Activated T-cell treated with anti-CD3 and anti-CD28 coated beads, Interleukin-2, amount 50 U/mL, for 72 hours (primary cell): ENCODE data around the gene PKP3. TPM values are rescaled to one million over a fixed set of nuclear protein-coding genes. Genes with fewer than 3 reads are reported as not detected.

Experiments used
- ATAC-seq, 2 donors: fragments of 150-1000 bp; cut with Tn5 transposase; replicated peaks in 1 of 2; 2 replicates each; pipeline ENCODE4 v1.10.0; 2021; ENCODE audit warnings: moderate library complexity in 2 of 2, mild to moderate bottlenecking in 1 of 2
- DNase-seq, 2 donors: peaks; one replicate each; pipeline ENCODE4 v3.0.0; 2021 to 2022; ENCODE audit warnings: mixed read lengths in 1 of 2
- H3K27ac Mint-ChIP-seq: one replicate; pipeline ENCODE4 v1.8.0; 2022; ENCODE audit warnings: mild to moderate bottlenecking, moderate library complexity, mixed read lengths
- H3K27me3 Mint-ChIP-seq: one replicate; pipeline ENCODE4 v1.8.0; 2022; ENCODE audit warnings: low read depth, mixed read lengths
- H3K36me3 Mint-ChIP-seq, 2 donors: one replicate each; pipeline ENCODE4 v1.8.0; 2022; ENCODE audit warnings: mixed read lengths in 2 of 2, mild to moderate bottlenecking in 1 of 2; ENCODE audit not compliant: insufficient read depth in 2 of 2
- H3K4me1 Mint-ChIP-seq: one replicate; pipeline ENCODE4 v1.8.0; 2022; ENCODE audit warnings: low read depth, mixed read lengths
- H3K4me3 Mint-ChIP-seq, 2 donors: one replicate each; pipeline ENCODE4 v1.8.0; 2022; ENCODE audit warnings: mild to moderate bottlenecking in 2 of 2, mixed read lengths in 2 of 2, moderate library complexity in 2 of 2
- H3K9me3 Mint-ChIP-seq, 2 donors: one replicate each; pipeline ENCODE4 v1.8.0; 2022; ENCODE audit warnings: mixed read lengths in 2 of 2
- total RNA-seq, 2 donors: library from RNA; stranded (reverse); gene quantifications; one replicate each; pipeline ENCODE4 v1.2.3, GENCODE V29; 2022

PKP3 gene
- total RNA-seq, 2 donors from 2014 or later = 0.16 to 1.2 TPM

GRCh38 chr11:368414-369335, 25.3 kb upstream of the PKP3 start:
- Mint-ChIP-seq H3K9me3 (no peaks in the 10 kb centered on the region), H3K4me1 (peaks cover 11% of the 10 kb centered on the region), H3K36me3 (peaks cover 2% of the 10 kb centered on the region in 2 donors), H3K4me3 (peak overlapping the region; percentile 81 to 83), H3K27me3 (peaks cover 34% of the 10 kb centered on the region), H3K27ac (no peak overlapping the region)
- no peak for ATAC-seq
- no peak for DNase-seq

DNA sequence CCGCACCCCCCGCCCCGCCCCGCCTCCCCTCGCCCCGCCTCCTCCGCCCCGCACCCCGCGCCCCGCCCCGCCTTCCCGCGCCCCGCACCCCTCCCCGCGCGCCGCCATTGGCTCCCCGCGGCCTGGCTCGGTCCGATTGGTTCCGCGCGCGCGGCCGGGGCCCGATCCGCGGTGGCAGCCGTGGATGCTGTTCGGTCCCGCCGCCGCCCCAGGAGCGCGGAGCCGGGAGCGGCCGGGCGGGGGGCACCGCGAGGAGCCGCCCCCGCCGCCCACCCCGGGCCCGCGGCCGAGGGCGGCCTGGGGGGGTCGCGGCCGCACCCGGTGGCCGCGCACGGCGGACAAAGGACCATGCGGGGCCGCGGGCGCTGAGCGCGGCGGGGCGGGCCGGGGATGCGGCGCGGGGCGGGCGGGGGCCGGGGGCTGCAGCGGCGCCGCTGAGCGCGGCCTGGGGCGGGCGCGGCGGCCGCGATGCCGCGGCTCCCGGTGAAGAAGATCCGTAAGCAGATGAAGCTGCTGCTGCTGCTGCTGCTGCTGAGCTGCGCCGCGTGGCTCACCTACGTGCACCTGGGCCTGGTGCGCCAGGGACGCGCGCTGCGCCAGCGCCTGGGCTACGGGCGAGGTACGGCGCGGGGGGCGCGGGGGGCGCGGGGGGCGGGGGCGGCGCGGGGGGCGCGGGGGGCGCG, 24.5 kb upstream of the PKP3 start, which contains the start of gene B4GALNT4:
Gene B4GALNT4, plus strand, starts transcription at position 164 of the 683 bp plus-strand sequence. Its CDS starts 305 bp downstream, at position 469.
- Mint-ChIP-seq H3K27me3 (peaks cover 34% of the 10 kb centered on the region), H3K27ac (no peak within 1 kb of the TSS), H3K36me3 (peaks cover 2 to 7% of the 10 kb centered on the region in 2 donors), H3K4me3 (peak within 1 kb of the TSS; percentile 81 to 83), H3K9me3 (no peaks in the 10 kb centered on the region), H3K4me1 (peaks cover 14% of the 10 kb centered on the region)
- ATAC-seq (peak; percentile 56 to 64), DNase-seq (peak in 1 of 2 donors; percentile 43)

- DNase-seq = no peak
- no peak for ATAC-seq
- H3K4me1 Mint-ChIP-seq = peaks cover 14% of the 10 kb centered on the region
- H3K4me3 Mint-ChIP-seq = peak overlapping the region; percentile 58 to 75
- H3K27ac Mint-ChIP-seq = no peak overlapping the region
- H3K27me3 Mint-ChIP-seq = peaks cover 34% of the 10 kb centered on the region
- H3K36me3 Mint-ChIP-seq = peaks cover 2 to 7% of the 10 kb centered on the region in 2 donors
- no peaks in the 10 kb centered on the region for H3K9me3 Mint-ChIP-seq
Observed at GRCh38 chr11:370070-370941, 23.7 kb upstream of the PKP3 start.

DNA sequence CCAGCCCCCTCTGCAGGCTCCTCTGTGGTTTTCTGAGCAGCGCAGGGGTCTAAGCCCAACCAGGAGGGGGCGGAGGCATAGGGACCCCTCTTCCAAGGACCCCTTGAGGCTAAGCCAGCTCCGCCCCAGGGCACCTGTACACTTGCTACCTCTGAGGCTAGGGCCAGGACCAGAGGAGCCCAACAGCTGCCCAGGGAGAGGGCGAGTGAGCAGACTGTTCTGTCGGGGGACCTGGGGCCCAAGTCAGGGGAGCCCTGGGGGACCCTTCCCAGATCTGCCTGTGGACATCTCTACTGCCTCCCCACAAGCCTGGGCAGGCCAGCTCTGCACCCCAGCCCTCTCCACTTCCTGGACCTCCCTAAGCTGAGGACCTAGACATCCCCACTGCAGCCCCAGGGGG, 23.0 kb upstream of the PKP3 start:
- Mint-ChIP-seq H3K9me3 (no peaks in the 10 kb centered on the region), H3K4me3 (peak overlapping the region; percentile 13 to 21), H3K4me1 (peaks cover 14% of the 10 kb centered on the region), H3K27me3 (peaks cover 34% of the 10 kb centered on the region), H3K36me3 (peaks cover 2 to 7% of the 10 kb centered on the region in 2 donors), H3K27ac (no peak overlapping the region)
- DNase-seq = no peak
- no peak for ATAC-seq

DNA sequence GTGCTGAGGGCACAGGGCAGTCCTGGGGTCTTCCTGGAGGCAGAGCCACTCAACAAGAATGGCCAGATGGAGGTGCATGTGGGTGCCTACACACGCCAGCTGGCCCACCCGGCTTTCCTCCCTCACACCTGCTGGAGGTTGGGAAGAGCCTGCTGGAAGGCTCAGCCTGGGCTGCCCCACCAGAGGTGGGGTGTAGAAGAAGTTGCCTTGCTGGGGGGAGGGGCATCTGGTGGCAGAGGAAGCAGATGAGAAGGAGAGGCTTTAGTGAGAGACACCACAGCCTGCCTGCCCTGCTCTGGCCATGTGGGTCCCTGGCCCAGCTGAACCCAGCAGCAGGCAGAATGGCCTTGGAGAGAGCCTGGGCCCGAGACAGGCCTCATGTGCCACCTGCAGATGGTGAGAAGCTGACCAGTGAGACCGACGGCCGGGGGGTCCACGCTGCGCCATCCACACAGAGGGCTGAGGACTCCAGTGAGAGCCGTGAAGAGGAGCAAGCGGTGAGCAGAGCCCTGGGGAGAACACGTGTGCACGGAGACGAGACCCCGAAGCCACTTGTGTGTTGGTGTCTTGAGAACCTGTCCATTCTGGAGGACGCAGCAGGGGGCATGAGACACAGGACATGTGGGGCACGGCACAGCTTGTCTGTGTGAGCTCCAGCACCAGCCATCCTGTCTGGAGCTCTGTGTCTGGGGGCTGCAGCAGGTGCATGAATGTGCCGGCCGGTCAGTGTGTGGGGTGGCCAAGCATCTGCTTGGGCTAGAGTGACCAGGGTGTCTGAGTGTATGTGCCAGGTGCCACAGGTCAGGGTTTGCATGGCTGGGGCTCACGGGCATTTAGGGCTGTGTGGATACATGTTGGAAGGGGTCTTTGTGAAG, 22.1 kb upstream of the PKP3 start:
- H3K4me1 Mint-ChIP-seq = peaks cover 14% of the 10 kb centered on the region
- no peak overlapping the region for H3K4me3 Mint-ChIP-seq
- H3K9me3 Mint-ChIP-seq = no peaks in the 10 kb centered on the region
- H3K27ac Mint-ChIP-seq = no peak overlapping the region
- DNase-seq (no peak), ATAC-seq (no peak)
- H3K36me3 Mint-ChIP-seq = peaks cover 2 to 7% of the 10 kb centered on the region in 2 donors
- peaks cover 33% of the 10 kb centered on the region for H3K27me3 Mint-ChIP-seq

DNA sequence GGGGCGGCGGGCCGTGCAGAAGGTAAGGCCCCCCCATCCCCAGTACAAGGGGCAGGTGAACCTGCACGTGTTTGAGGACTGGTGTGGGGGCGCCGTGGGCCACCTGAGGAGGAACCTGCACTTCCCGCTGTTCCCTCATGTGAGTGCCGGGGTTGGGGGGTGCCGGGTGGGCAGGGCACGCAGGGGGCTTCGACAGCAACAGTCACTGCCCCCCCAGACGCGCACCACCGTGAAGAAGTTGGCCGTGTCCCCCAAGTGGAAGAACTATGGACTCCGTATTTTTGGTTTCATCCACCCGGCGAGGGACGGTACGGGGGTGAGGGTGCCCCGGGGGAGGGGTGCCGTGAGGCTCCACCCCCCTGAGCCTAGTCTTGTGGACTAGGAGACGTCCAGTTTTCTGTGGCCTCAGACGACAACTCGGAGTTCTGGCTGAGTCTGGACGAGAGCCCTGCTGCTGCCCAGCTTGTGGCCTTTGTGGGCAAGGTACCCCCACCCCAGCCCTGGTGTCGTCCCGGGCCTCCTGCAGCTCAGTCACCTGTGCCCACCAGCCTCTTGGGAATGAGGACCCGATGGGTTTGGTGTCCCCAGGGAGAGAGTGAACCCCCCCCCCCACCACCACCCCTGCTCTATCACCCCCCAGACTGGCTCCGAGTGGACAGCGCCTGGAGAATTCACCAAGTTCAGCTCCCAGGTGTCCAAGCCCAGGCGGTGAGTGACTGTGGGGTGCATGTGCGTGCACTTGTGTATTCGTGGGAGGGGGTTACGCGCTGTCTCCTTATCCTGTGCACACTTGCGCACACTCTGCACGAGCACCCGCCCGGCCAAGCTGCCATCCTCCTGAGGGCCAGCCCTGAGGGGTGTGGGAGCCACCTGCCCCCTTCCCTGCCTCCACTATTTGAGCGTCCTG, 20.9 kb upstream of the PKP3 start:
- ATAC-seq = no peak
- no peak for DNase-seq
- Mint-ChIP-seq H3K4me1 (peaks cover 9% of the 10 kb centered on the region), H3K27ac (no peak overlapping the region), H3K27me3 (peaks cover 22% of the 10 kb centered on the region), H3K4me3 (no peak overlapping the region), H3K36me3 (peaks cover 2 to 7% of the 10 kb centered on the region in 2 donors), H3K9me3 (no peaks in the 10 kb centered on the region)

DNA sequence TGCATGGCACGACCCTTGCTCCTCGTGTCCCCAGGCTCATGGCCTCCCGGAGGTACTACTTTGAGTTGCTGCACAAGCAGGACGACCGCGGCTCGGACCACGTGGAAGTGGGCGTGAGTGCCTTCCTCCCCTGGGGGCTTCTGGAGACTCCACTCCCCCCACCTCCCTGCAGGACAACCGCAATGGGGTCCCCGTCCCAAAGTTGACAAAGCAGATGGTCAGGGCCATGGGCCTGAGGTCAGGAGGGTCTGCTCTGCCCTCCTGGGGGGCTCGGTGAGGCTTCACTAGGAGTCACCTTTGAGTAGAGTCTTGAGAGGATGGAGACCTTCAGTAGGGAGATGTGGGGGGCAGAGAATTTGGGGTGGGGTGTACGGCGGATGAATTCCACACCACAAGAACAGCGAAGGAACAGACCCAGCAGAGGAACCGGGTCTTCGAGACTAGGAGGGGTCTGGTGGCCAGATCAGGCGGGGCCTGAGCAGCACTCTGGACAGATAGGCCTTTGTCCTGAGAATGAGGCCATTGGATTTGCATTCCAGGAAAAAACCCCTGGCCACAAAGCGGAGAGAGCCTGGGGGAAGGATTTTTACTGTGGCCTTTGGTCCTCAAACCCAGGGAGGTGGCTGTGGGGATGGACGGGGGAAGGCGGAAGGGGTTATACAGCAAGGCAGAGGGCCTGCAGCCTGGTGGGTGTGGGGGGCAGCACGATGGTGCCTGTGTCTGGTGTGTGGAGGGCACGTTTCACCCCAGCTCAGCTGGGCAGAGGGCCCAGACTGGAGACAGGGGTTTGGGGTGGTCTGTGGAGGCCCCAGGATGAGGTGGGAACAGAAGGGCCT, 20.1 kb upstream of the PKP3 start:
- Mint-ChIP-seq H3K9me3 (no peaks in the 10 kb centered on the region), H3K27ac (no peak overlapping the region), H3K27me3 (peaks cover 15% of the 10 kb centered on the region), H3K36me3 (peaks cover 0 to 5% of the 10 kb centered on the region in 2 donors), H3K4me3 (no peak overlapping the region), H3K4me1 (peaks cover 3% of the 10 kb centered on the region)
- no peak for DNase-seq
- no peak for ATAC-seq

- ATAC-seq (no peak), DNase-seq (no peak)
- H3K9me3 Mint-ChIP-seq = no peaks in the 10 kb centered on the region
- no peak overlapping the region for H3K27ac Mint-ChIP-seq
- peaks cover 11% of the 10 kb centered on the region for H3K27me3 Mint-ChIP-seq
- H3K4me3 Mint-ChIP-seq = no peak overlapping the region
- H3K36me3 Mint-ChIP-seq = peaks cover 0 to 5% of the 10 kb centered on the region in 2 donors
- peaks cover 3% of the 10 kb centered on the region for H3K4me1 Mint-ChIP-seq
Observed at GRCh38 chr11:375065-376025, 18.7 kb upstream of the PKP3 start.

- Mint-ChIP-seq H3K27ac (no peak overlapping the region), H3K4me1 (peaks cover 3% of the 10 kb centered on the region), H3K9me3 (no peaks in the 10 kb centered on the region), H3K4me3 (no peak overlapping the region), H3K27me3 (no peaks in the 10 kb centered on the region), H3K36me3 (peaks cover 0 to 5% of the 10 kb centered on the region in 2 donors)
- DNase-seq = no peak
- no peak for ATAC-seq
Observed at GRCh38 chr11:376531-377173, 17.4 kb upstream of the PKP3 start.
